GM19035 (cell line): ENCODE data around the gene COPS8.

Experiments
- ATAC-seq: cut with Tn5 transposase; IDR thresholded peaks from one replicate; pipeline ENCODE4 v1.9.1; 2021; ENCODE audit not compliant: unreplicated experiment

The COPS8 gene

DNA sequence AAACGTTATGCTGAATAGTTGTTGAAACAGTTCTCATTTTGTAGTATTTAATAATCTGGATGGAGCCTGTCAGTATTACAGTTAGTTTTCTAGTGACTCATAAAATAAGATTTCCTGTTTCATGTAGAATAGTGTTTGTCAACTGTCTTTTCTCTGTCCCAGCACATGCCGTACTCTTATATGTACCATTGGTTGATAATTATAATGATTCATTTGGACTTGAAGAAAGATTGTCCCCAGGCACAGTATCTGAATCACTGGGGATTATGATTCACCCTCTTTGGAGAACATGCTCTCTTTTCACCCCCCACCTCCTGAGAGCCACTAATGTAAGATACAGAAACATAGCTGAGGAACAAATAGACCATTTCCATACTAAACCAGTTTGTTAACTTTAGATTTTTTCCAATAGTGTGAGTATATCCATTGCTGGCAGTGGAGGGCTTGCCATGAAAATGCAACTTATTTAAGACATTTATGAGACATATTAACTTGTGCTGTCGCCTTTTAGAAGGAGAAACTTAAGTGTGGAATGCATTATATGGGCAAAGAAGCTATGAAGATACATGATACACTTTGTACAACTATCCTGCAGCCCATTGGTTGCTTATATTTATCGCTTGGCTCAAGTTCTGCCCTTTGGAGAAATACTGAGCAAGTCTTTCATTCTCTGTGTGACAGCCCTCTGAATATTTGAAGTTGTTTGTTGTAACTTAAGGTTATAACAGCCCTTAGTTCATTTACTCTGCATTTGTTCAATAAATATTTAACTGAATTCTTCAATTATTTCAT lies 12.4 kb downstream of the COPS8 start:
- ATAC-seq, result no peak

DNA sequence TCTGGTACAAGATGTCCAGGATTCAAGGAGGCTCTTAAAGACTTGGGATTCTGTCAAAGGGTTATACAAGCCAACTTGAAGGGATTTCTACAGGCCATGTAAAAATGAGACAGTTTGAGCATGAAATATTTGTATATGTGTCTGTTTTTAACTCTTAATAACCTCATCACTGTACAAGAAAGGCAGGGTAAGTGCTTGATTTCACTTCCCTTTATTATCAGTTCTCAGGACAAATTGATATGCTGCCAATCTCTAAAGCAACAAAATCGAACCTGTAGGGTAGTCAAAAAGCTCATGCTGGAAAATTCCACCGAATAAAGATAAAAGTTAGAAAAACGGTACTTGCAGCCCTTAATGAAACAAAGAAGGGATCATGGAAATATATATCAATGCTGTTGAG lies 14.1 kb downstream of the COPS8 start:
- ATAC-seq, result no peak

DNA sequence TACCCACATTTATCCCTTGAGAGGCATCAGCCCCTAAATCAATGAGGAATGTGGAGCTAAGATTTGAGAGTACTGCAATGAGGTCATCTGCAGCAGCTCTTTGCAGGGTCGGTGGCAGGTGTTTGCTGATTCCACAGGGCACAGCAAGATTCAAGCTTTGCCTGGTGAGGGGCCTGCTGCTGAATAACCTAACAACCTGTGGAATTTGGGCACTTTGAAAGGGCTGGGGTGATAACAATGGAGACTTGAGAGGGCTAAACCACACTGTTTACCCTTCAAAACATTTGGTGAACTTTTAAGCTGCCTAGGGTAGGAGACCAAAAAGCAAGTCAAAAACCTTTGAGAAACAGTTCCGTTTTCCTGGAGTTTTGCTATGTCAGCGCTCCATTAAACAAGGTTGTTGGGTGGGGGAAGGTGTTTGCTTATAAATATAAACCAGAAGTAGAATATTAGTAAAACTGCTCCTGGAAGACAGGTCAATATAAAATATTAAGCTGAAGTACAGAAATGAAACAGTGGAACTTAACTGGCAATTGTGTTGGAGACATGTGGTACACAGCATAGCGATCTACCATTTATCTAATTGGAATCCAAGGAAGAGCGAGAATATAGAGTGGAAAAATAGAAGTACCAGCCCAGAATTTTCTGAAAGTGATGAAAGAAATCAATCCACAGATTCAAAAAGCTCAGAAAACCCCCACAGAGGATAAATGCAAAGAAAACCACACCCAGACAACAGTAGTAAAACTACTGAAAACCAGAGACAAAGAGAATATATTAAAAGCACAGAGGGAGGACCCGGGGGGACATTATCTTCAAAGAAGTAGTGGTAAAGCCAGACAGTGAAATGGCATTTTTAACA lies 15.7 kb downstream of the COPS8 start:
- no peak for ATAC-seq

DNA sequence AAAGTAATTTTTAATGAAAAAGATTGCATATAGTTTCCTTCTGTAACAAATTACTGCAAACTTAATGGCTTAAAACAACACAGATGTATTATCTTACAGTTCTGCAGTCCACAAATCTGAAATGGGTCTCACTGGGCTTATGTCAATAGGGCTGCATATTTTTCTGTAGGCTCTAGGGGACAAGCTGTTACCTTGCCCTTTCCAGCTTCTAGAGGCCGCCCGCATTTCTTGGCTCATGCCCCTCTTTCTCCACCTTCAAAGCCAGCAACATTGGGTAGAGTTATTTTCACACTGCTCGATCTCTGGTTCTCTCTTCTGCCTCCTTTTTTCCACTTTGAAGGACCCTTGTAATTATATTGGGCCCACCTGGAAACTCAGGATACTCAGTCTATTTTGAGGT lies 16.7 kb downstream of the COPS8 start:
- ATAC-seq, result no peak

DNA sequence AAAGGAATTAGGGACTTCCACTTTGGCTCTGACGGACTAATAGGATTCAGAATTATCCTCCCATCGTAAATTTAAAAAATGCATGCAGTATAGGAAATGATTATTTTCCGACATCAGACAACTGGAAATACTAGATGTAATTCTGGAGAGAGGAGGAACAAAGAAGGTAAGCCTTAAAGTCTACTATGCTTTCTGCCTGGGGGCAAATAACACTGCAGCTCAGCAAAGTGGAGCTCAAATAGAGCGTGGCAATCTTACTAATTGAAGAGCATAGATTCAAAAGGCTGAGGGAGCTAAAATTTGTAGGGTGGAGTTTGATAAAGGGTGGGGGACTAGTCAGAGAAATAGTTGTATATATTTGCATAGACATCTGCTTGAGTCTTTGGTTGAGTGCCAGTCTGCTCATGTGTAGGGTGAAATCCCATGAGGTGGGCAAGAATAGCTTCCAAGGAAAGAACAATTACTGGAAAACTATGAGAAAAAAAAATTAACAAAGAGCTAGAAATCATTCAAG lies 23.8 kb downstream of the COPS8 start:
- ATAC-seq, result no peak

DNA sequence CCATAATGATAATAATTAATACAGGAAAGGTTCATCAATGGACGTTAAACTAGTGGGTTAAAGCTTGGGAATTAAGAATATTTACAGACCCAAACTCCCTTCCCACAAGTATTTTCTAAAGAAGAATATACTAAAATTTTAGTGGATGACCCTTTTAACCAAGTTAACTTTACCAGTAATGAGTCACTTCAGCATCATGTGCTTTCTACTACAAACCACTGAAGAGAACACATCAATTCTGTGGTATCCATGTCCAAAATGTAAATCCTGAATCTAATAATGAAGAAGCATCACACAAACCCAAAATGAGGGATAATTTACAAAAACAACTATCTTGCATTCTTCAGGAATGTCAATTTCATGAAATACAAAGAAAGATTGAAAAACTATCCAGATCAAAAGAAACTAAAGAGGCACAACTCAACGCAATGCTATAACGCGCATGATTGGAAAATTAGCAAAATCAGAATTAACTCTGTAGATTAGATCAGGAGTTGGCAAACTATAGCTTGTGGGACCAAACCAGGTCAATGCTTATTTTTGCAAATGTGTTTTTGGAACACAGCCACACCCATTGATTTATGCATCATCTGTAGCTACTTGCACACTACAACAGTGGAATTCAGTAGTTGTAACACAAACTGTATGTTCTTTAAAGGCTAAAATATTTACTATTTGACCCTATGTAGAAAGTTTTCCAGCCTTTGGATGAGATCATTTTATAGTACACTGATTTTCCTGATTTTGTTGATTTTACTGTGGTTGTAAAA lies 27.5 kb downstream of the COPS8 start:
- no peak for ATAC-seq

DNA sequence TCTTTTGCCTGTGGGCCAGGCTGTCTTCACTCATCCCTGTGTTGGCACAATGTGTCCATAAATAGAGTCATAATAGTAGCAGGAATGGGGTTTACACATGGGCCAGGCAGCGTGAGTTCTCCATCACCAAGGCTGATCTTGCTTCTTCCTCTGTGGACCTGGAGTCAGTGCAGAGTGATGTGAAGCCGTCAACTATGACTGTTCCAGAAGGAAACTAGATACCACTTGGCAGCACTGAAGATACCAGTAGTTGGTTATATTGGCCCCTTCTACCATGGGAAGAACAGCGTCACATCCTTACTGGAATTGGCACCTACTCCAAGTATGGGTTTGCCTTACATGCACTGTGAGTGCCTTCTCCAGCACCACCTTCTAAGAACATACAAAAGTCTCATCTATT lies 30.2 kb downstream of the COPS8 start:
- ATAC-seq, result no peak

DNA sequence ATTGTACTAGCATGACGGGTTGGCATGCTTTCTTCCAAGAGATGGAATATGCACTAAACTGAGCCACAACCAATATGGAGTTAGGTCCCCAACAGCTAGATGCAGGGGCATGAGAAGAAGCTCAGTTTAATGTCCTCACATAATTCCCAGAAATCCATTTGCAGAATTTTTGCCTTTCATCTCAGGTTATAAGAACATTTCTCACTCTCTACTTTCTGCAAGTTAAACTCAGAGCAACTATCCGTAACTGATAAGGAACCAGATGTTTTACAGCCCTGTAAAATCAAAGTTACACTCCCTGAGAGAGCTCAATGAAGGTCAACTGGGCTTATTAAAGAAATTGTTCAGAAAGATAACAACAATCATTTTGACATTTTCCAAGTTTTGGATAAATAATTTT lies 30.7 kb downstream of the COPS8 start:
- no peak for ATAC-seq

DNA sequence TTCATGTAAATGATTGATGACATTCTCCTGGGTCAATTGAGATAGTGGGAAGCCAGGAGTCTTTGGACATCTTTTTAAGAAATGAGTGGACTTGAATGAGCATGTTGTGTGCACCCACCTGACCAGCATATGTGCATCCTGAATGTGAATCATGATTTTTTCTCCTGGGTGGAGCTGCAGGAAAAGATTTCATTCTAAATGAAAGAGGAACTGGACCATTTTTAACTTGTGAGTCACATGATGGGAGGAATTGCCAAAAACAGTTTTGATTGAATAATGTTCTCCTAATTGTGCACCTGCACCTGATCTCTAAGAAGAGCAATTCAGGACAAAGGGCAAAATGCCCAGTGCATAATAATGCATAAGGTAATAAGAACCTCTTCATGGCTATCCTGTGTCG lies 32.3 kb downstream of the COPS8 start:
- no peak for ATAC-seq

DNA sequence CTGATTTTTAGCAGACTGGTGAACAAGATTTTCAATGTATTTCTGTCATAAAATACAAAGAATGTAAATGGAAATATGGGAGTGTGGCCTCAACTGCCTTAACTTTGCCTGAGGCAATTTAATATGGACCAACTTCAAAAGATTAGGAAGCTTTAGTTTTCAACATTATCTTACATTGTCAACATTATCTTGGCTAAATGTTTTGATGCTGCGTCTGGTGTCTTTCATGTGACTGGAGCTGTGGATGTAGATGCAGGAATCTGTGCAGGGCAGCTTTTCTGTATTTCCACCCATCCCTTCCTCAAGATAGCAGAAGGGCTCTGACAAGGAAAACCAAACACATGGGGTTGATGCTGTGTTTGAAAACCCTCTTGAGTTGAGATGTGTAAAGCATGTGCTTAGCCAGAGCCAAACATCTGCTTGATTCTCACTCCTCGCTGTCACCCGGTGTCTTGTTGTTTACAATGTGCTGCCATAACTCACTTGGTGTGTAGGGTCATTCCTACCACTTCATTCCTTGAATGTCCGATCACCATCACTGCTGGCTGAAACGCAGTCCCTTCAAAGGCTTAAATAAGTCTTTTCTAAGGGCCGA lies 33.0 kb downstream of the COPS8 start:
- ATAC-seq, result no peak

DNA sequence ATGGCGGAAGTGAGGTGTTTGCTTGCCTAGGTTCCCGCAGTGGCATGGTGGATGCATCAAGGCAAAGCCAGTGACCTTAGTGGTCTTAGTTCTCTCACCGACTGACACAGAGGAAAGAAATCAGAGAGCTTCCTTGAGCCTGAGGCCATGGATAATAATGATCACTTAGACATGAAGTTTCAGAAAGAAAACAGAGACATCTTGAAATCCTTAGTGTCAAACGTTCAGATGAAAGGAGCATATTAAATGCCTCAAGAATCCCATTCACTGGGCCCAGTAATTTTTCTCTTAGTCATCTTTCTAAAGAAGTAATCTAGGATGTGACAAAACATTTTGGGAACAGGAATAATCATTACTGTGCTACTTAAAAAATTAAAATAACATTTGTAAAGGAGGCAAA lies 35.2 kb downstream of the COPS8 start:
- ATAC-seq, result no peak

DNA sequence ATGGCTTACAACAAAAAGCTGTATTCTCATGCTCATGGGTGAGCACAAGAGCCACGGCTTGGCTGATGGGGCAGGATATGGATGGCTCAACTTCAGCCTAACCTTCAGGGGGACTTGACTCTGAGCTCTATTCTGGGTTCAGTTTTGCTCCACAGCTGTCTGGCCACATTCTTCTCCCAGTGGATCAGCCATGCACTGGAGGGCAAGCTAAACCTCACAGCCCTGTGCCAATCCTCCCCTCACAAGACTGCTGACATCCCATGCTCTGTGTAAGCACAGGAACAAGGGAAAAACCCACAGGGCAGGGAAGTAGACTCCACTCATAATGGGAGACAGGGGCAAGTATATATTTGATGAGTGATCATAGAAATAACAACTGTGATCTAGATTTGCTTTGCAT lies 35.6 kb downstream of the COPS8 start:
- ATAC-seq, result no peak

DNA sequence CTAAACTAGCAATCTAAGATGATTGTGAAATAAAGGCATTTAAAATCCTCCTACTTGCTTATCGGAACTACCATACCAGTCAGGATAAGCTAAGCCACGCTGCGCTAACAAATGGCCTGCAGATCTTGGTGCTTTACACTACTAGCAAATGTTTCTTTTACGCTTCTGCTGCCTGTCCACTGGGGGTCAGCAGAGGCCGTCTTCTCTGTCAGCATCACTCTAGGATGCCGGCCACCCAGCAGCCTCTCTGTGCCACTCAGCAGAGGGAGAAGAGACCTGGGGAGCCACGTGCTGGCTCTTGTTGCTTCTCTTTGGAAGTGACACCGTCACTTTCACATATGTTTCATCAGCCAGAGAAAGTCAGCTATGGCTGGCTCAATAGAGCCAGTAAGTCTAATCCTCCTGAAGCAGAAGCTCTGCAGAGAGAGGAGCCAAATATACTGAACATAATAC lies 36.6 kb downstream of the COPS8 start:
- ATAC-seq, result no peak

DNA sequence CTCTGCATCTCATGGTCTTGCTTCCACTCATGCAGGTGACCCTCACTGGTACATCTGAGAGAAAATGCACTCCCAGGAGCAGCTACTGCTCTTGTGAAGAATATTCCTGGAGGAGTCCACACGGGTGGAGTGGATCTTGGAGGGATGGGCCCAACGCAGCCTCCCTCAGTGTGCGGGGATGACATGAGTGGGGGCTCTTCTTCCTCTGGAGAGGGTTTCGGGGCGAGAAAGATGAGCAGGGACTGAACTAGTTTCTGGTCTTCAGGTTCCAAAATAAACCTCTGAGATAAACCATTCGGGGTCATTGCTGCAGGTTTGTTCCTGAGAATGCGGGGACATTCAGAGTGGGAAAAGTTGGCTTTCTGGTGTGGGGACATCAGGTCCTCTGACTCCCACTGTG lies 39.1 kb downstream of the COPS8 start:
- no peak for ATAC-seq

DNA sequence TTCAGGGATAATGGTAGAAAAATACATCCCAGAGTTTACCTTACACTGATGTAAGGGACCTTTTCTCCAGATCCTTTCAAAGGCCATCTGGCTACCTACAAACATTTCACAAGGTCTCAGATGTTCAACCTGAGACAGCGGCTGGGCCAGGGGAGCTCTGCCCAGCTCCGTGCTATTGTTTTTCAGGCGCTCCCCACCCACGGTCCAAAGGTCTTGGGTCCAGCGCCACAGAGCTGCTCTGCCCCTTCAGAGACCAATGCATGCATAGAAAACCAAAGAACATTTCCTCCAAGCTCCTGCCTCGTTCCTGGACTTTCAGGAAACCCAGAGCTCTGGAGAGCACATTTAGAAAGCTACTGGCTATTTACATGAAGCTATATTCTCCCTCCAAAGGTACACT lies 40.3 kb downstream of the COPS8 start:
- ATAC-seq, result no peak

DNA sequence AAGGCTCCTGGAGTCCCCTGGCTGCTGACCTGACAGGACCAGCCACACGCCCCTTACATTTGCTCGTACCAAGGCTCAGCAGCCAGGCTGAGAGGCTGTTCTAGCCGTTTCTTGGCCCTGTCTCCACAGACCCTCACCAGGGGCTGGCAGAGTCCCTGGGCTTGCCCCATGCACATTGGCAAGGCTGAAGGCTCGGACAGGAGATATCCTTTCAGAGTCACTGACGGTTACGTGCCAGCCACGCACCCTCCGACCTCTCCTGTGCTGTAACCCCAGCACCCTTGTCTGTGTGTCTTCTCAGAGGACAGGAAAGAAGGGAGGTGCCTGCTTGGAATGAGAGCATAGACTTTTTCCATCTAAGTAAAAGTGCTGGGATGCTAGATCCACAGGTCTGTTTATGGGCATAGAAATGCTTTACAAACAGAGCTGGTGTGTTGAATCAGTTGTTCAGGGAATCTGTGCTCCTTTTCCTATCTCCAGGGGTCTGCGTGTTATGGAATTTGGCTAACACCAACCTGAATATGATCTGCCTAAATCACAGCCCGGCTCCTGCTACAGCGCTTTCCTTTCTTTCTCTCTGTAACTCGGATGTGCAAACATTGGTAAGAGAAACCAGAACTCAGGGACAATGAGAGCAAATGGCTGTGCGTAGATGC lies 41.0 kb downstream of the COPS8 start:
- ATAC-seq, result no peak

DNA sequence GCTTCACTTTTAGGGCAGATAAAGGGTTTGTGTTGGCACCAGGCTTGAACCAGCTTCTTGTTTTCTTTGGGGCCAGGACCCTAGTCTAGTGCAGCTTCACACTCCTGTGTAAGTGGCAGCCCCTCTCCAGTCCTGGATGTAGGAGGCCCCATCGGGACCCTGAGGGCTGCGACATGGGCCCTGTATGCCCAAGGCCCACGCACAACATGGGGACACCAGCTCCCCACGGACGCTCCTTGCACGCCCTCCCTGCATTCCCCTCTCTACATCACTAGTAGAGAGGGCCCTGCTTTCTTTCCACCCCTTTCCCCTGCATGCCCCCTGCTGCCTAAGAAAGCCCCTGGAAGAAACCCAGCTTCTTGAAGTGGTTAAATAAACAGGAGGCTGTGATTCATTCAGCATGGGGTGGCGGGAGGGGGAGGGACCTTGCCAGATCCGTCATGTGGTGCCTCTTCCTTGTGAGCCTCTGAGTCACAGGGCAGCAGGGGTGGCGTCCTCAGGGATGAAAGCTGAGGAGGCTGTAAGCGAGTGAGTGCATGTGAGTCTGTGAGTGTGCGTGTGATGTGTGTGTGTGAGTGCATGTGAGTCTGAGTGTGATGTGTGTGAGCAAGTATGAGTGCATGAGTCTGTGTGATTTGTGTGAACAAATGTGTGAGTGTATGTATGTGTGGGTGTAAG lies 42.5 kb downstream of the COPS8 start:
- no peak for ATAC-seq

DNA sequence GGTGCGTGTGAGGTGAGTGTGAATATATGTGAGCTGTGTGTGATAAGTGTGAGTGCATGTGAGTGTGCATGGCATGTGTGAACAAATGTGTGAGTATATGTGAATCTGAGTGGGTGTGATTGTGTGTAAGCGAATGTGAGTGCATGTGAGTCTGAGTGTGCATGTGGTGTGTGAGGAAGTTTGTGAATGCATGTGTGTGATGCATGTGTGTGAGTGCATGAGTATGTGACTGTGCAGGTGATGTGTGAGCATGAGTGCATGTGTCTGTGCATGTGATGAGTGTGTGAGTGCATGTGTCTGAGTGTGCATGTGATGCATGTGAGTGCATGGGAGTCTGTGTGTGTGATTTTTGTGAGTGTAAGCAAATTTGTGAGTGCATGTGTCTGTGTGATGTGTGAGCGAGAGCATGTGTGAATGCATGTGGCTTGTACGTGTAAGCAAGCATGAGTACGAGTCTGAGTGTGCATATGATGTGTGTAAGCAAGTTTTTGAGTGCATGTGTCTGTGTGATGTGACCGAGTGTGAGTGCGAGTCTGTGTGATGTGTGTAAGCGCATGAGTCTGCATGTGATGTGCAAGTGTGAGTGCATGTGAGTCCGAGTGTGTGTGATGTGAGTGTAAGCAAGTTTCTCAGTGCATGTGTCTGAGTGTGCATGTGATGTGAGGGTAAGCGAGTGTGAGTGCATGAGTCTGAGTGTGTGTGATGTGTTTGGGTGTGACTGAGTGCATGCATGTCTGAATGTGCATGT lies 43.3 kb downstream of the COPS8 start:
- no peak for ATAC-seq

DNA sequence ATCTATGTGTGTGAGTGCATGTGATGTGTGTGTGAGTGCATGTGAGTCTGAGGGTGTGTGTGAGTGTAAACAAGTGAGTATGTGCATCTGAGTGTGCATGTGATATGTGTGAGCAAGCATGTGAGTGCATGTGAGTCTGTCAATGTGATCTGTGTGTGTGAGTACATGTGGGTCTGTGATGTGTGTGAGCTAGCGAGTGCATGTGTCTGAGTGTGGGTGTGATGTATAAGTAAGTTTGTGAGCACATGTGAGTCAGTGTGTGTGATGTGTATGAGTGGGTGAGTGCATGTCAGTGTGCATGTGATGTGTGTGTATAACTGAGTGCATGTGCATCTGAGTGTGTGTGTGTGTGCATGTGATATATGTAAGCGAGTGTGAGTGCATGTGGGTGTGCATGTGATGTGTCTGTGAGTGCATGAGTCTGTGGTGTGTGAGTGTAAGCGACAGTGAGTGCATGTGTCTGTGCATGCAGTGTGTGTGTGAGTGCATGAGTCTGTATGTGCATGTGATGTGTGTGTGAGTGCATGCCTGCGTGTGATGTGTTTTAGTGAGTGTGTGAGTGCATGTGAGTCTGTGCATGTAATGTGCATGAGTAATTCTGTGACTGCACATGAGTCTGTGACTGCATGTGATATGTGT lies 44.1 kb downstream of the COPS8 start:
- ATAC-seq, result no peak
